GM12891 (cell line): ENCODE measurements around the gene SMIM5. TPM values are rescaled to one million over a fixed set of nuclear protein-coding genes. Genes with fewer than 3 reads are reported as not detected.

Experiments used
- DNase-seq: peaks from one replicate; pipeline ENCODE4 v3.0.0; 2011; ENCODE audit warnings: low spot score; ENCODE audit not compliant: insufficient read length
- FAIRE-seq: peaks from 2 replicates; lab custom pipeline; 2011; peaks lifted over from hg19 to GRCh38; lab: Jason Lieb, UNC
- PAX5 ChIP-seq: IDR thresholded peaks from 2 replicates; pipeline ENCODE4 v1.6.1; 2011; ENCODE audit warnings: low read length, moderate library complexity, mild to moderate bottlenecking; ENCODE audit not compliant: insufficient read depth, severe bottlenecking
- POLR2A ChIP-seq: IDR thresholded peaks from 2 replicates; pipeline ENCODE4 v1.6.1; 2011; ENCODE audit warnings: low read depth, low read length, control low read depth
- POLR2AphosphoS5 ChIP-seq: IDR thresholded peaks from 2 replicates; pipeline ENCODE4 v1.6.1; 2011; ENCODE audit warnings: low read depth, low read length, control low read depth
- POU2F2 ChIP-seq: IDR thresholded peaks from 2 replicates; pipeline ENCODE4 v1.6.1; 2011; ENCODE audit warnings: low read depth, mild to moderate bottlenecking, control low read depth, low read length, moderate library complexity
- SPI1 ChIP-seq: IDR thresholded peaks from 2 replicates; pipeline ENCODE4 v1.6.1; 2011; ENCODE audit warnings: low read depth, low read length, control low read depth
- TAF1 ChIP-seq: IDR thresholded peaks from 2 replicates; pipeline ENCODE4 v1.6.1; 2011; ENCODE audit warnings: low read depth, low read length, control low read depth
- polyA plus RNA-seq: library from polyadenylated mRNA; unstranded; fragments of >200 nt; gene quantifications from one replicate; pipeline ENCODE4 v1.2.1, GENCODE V29; 2012; ENCODE audit warnings: low read depth, missing spikeins, inconsistent platforms; ENCODE audit not compliant: missing spikeins

SMIM5 gene, protein sequence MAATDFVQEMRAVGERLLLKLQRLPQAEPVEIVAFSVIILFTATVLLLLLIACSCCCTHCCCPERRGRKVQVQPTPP
- polyA plus RNA-seq, result 0.15 TPM

DNA sequence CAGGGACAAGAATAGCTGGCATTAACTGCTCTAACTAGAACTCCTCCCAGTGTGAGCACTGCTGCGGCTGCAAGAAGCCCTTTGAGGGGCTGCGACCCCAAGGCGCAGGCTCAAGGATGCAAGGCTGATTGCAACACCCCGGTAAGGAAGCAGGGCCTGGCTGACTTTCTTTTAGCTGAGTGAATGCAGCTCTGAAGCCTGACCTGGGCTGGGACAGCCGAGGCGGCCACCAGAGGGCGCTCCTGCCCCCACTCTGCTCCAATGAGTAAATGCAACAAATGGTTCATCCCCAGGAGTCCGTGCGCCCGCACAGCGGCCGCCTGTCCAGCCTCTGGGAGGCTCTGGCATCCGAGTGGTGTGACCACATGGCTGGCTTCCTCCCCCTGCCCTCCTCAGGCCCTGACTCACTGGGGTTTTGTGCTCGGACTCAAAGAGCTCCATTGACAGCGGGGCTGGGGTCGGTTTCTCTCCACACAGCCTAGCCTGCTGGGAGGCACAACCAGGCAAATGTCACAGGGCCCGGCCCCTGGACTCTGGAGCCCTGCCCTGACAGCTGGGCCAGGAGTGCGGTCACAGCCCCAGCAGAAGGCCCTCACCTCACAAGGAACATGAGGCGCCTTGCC lies at the start of gene SMIM5:
Gene SMIM5 (plus strand): TSS at position 572 of the 623 bp plus-strand sequence. CDS start 6,768 bp downstream, outside the sequence.
- no peak for TF ChIP-seq POLR2A
- no peak for TF ChIP-seq PAX5
- TF ChIP-seq POLR2AphosphoS5, result no peak
- no peak for TF ChIP-seq SPI1
- TF ChIP-seq TAF1, result no peak
- no peak for TF ChIP-seq POU2F2
- DNase-seq (peak; percentile 99), FAIRE-seq (peak; percentile 88)

DNA sequence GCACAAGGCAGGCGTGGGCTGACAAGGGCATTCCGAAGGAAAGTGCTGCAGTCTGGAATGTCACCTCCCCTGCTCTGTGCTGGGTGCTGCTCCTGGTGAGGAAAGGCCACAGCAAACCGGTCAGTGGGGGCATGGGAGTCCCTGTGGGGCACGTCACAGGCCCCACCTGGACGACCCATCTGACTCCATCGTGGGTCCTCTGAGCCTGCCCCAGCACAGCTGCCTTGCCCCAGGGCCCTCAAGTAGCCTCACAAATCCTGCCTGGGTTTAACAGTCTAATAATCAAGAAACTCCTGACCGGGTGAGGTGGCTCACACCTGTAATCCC lies 48.4 kb upstream of the SMIM5 start:
- no peak for DNase-seq
- no peak for FAIRE-seq
- TF ChIP-seq PAX5, result no peak
- no peak for TF ChIP-seq TAF1
- TF ChIP-seq SPI1, result no peak
- no peak for TF ChIP-seq POLR2A
- no peak for TF ChIP-seq POU2F2
- no peak for TF ChIP-seq POLR2AphosphoS5

DNA sequence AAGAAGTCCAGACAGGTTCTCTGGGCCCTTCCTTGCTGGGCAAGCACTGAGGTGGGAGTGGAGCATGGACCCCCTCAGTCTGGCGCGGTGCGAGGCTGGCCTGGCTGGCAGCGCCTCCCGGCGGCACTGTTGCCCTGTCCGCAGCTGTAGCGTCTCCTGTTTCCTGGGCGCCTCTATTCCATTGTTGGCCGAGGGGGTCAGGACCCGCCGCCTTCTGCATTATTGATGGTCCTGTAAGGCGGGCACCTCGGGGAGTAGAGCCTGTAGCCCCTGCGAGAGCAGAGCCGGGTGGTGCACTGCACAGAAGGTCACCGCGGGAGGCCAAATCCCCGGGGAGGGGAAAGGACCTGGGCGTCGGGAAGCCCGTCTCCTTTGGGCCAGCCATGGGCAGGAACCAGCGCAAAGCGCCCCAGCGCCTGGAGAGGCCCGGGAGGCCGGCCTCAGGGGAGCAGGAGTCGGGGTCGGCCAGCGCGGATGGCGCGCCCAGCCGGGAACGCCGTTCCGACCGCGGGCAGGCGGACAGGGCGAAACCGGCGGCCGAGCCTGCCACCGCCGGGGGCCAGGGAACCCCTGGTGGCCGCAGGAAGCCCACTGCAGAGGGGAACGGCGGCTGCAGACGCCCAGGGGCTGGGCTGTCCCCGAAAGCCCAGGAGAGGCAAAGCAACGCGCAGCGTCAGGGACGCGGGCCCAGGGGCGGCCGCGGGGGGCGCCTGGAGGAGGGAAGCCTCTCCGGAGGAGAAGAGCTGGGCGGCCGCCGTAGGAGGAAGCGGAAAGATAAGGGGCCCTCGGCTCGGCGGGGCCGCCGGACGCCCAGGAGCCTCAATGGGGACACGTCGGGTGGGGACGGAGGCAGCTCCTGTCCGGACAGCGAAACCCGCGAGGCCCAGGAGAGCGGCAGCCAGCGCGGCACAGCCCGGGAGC lies 45.3 kb upstream of the SMIM5 start, which contains the start of gene MYO15B:
Gene MYO15B (plus strand): TSS at position 126 of the 921 bp plus-strand sequence. CDS start 258 bp downstream, at position 384.
- TF ChIP-seq PAX5, result no peak
- TF ChIP-seq POLR2AphosphoS5, result no peak
- TF ChIP-seq POU2F2, result no peak
- TF ChIP-seq SPI1, result 0 out of 2 replicates have a peak, but pooled peaks have one; percentile 9
- TF ChIP-seq TAF1, result no peak
- no peak for TF ChIP-seq POLR2A
- FAIRE-seq (peak; percentile 57), DNase-seq (peak; percentile 78)

DNA sequence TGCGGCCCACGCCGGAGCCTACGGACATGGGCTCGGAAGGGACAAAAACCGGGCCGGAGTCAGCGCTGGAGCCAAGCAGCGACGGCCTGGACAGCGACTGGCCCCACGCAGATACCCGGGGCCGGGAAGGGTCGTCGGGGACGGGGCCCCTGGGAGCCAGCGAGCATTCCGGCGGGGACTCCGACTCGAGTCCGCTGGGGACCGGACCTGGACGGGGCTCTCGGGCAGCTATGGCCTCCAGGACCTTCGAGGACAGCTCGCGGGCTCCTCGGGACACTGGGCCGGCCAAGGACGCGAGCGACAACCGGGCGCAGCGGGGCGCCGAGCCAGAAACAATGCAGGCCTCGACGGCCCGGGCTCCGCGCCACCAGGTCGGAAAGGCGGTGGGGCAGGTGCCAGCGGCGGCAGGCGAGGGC lies 44.6 kb upstream of the SMIM5 start:
- DNase-seq (no peak), FAIRE-seq (no peak)
- TF ChIP-seq TAF1, result no peak
- TF ChIP-seq SPI1, result no peak
- TF ChIP-seq POLR2AphosphoS5, result no peak
- TF ChIP-seq POU2F2, result no peak
- TF ChIP-seq POLR2A, result no peak
- no peak for TF ChIP-seq PAX5

DNA sequence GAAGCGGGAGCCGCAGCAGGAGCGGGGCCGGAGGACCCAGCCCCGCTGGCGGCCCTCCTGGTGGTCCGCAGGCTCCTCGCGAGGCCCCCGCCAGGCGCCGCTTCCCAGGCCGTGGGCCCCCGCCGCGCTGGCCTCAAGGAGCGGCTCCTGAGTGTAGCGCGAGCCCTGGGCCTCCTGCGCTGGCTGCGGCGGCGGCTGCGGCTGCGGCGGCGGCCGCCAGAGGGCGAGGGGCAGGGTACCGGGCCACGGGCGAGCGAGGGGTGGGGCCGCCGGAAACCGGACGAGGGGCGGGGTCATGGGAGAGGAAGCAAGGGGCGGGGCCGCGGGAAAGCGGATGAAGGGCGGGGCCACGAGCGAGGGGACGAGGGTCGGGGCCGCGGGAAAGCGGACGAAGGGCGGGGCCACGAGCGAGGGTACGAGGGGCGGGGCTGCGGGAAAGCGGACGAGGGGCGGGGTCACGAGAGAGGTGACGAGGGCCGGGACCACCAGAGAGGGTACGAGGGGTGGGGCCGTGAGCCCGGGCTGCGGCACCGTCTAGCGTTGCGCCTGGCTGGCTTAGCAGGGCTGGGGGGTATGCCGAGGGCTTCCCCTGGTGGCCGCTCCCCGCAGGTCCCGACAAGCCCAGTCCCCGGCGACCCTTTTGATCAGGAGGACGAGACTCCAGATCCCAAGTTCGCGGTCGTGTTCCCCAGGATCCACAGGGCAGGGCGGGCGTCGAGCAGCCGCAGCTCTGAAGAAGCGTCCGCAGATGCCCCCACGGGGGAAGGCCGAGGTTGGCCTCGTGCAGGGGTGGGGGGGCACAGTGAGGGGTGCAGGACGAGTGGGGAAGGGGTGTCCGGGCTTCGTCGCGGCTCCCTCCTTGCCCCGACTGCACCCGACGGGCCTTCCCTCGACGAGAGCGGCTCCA lies 44.0 kb upstream of the SMIM5 start:
- peak; percentile 98 for FAIRE-seq
- TF ChIP-seq PAX5 (peak; percentile 91), POLR2AphosphoS5 (no peak)
- DNase-seq, result peak; percentile 100

DNA sequence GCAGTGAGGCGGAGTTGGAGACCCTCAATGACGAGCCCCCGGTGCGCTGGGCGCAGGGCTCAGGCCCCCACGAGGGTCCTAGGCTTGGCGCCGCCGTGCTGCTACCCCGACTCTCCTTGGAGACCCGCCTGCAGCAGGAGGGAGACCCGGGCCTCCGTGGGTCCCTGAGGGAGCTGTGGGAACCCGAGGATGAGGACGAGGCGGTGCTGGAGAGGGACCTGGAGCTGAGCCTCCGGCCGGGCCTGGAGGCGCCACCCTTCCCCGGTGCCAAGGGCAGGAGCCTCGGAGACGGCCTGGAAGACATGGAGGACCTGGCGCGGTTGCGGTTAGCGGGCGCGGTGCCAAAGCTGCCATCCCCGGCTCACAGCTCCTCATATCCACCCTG lies 43.3 kb upstream of the SMIM5 start:
- no peak for DNase-seq
- TF ChIP-seq SPI1 (no peak), TAF1 (no peak), PAX5 (no peak), POLR2A (no peak), POLR2AphosphoS5 (no peak), POU2F2 (no peak)
- no peak for FAIRE-seq

DNA sequence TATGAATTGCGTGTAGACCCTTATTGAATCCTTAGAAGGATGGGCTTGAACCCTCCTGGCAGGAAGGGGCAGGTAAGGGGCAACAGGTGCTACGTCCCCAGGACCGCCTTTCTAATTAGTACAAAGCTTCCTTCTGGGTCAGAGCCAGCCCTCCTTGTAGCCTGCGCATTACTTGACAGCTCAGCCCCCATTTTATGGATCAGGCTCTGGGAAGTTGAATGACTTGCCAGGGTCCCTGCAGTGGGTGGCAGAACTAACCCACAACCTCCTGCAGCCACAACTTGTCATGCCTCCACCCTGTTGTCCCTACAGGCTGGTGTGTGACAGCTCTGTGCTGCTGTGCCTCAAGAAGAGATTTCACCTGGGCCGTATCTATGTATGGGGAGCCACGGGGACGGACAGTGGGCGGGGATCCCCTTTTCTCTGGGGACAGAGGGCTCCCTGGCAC lies 42.9 kb upstream of the SMIM5 start:
- FAIRE-seq, result no peak
- TF ChIP-seq PAX5, result no peak
- TF ChIP-seq POLR2A, result no peak
- DNase-seq, result no peak

DNA sequence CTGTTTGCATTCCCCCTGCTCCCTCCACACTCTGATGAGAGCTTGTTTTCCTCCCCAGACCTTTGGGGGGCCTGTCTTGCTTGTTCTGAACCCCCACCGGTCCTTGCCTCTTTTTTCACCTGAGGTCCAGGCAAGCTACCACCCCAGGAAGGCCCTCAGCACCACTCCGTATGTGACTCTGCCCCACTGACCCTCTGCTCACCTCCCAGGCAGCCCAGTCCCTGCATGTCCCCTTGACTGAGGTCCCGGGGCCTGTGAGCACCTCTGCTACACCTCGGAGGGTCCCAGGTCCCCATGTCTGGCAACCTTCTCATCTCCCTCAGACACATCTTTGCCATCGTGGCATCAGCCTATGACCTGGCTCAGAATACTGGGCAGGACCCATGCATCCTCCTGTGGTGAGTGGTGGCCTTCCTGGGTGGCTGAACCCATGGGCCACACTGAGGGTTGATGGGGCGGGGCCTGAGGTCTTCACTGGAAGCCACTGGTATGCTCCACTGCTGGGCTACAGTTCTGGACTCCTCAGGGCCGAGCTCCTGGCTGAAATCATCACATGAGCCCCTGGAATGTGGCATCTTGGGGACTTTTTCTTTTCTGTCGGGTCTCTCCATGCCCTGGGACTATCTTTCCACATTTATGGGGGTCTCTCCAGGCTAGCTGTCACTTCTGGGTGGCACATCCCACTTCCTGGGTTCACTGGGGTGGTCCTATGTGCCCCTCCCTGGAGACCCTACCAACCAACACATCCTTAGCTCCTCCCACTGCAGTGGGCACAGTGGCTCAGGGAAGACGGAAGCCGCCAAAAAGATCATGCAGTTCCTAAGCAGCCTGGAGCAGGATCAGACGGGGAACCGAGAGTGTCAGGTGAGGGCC lies 42.1 kb upstream of the SMIM5 start:
- no peak for TF ChIP-seq POLR2A
- no peak for TF ChIP-seq TAF1
- no peak for TF ChIP-seq POLR2AphosphoS5
- TF ChIP-seq POU2F2, result no peak
- no peak for TF ChIP-seq PAX5
- TF ChIP-seq SPI1, result no peak

More for the DNA sequence above, 42.1 kb upstream of the SMIM5 start:
- DNase-seq (no peak), FAIRE-seq (no peak)
